Spleen (tissue), 11 donors: ENCODE measurements around the gene GADD45G. TPM values are rescaled to one million over a fixed set of nuclear protein-coding genes. Genes with fewer than 3 reads are reported as not detected.

Source experiments
- DNase-seq: peaks from one replicate; pipeline ENCODE4 v3.0.0-alpha.2; 2020
- H3K27ac ChIP-seq, 8 donors: fragments of 200-600 bp; sonication (generic) in 7 of 8; 1 replicate in 4 of 8; 2 replicates in 4 of 8; pipeline versions ENCODE4 v1.5.0 to v1.8.0; 2016 to 2021; ENCODE audit warnings: inconsistent platforms in 4 of 8, mild to moderate bottlenecking in 4 of 8, moderate library complexity in 1 of 8
- H3K27me3 ChIP-seq, 7 donors: fragments of 200-600 bp; sonication (generic) in 6 of 7; replicated peaks in 1 of 7; 1 replicate in 4 of 7; 2 replicates in 3 of 7; pipeline versions ENCODE4 v1.5.0 to v1.8.0; 2016 to 2021; ENCODE audit warnings: inconsistent platforms in 3 of 7, mild to moderate bottlenecking in 1 of 7
- H3K36me3 ChIP-seq, 6 donors: fragments of 200-600 bp; sonication (generic) in 5 of 6; 1 replicate in 4 of 6; 2 replicates in 2 of 6; pipeline versions ENCODE4 v1.5.0 to v1.8.0; 2016 to 2021; ENCODE audit warnings: inconsistent platforms in 2 of 6
- H3K4me1 ChIP-seq, 6 donors: fragments of 200-600 bp; sonication (generic) in 5 of 6; 1 replicate in 3 of 6; 2 replicates in 3 of 6; pipeline versions ENCODE4 v1.5.0 to v1.8.0; 2016 to 2021; ENCODE audit warnings: inconsistent platforms in 3 of 6
- H3K4me3 ChIP-seq, 8 donors: fragments of 200-600 bp; sonication (generic) in 7 of 8; 1 replicate in 4 of 8; 2 replicates in 4 of 8; pipeline versions ENCODE4 v1.5.0 to v1.8.0; 2016 to 2021; ENCODE audit warnings: inconsistent platforms in 4 of 8, mild to moderate bottlenecking in 4 of 8, moderate library complexity in 2 of 8
- H3K9me3 ChIP-seq, 8 donors: fragments of 200-600 bp; sonication (generic) in 7 of 8; 1 replicate in 4 of 8; 2 replicates in 4 of 8; pipeline versions ENCODE4 v1.5.0 to v1.8.0; 2016 to 2021; ENCODE audit warnings: inconsistent platforms in 4 of 8
- CTCF ChIP-seq, 11 experiments: fragments of 200-600 bp in 7 of 11; fragments of 450-650 bp in 4 of 11; sonication (generic) in 4 of 11; IDR thresholded peaks in 8 of 11; conservative IDR thresholded peaks in 3 of 11; 1 replicate in 7 of 11; 2 replicates in 4 of 11; pipeline versions ENCODE4 v1.4.0 to v1.8.0; 2016 to 2021; ENCODE audit warnings: antibody characterized with exemption in 11 of 11, inconsistent platforms in 4 of 11, mild to moderate bottlenecking in 1 of 11
- POLR2A ChIP-seq, 3 donors: fragments of 450-650 bp; IDR thresholded peaks; one replicate each; pipeline ENCODE4 v1.5.1; 2017; ENCODE audit warnings: antibody characterized with exemption in 3 of 3, mild to moderate bottlenecking in 1 of 3
- POLR2AphosphoS5 ChIP-seq, 3 donors: sonication (generic); formaldehyde crosslinking; IDR thresholded peaks; one replicate each; pipeline ENCODE4 v1.5.1; 2017; ENCODE audit warnings: antibody characterized with exemption in 3 of 3
- WGBS, 5 donors: extraction: QIAGEN DNeasy Blood & Tissue Kit in 3 of 5; methylation state at CpG; one replicate each; pipeline versions ENCODE4 v1.1.5 to v1.1.7; 2013 to 2018; 5-methylcytosine and 5-hydroxymethylcytosine counted together
- intact Hi-C: fragments of 100-400 bp; cut with DNase I; formaldehyde crosslinking; loops from one replicate; pipeline ENCODE4 v1.15.0; 2023; ENCODE audit warnings: low total_unique reads
- polyA plus RNA-seq, 3 donors: library from polyadenylated mRNA; stranded (reverse); fragments of 200-250 nt; gene quantifications; one replicate each; pipeline ENCODE4 v1.2.1, GENCODE V29; 2013
- total RNA-seq, 7 donors: library from RNA; depleted of rRNA in 3 of 7; stranded (reverse); fragments of >200 nt in 3 of 7; fragmentation: NEBNext Ultra II Directional in 4 of 7; extraction: Animal tissue kit (Norgen Biotek cat#: 25700) in 4 of 7; gene quantifications; one replicate each; pipeline versions ENCODE4 v1.1.0 to v1.2.1, GENCODE V29; 2016 to 2021
- donor health status: healthy with polysubstance abuse.
- donor health status: DM: no; HTN: no; CAD: no; lungs with moderate emphysema.
- donor health status: DM: no; HTN: no; CAD: no.
- donor health status: Bipolar disorder and iron deficiency.
- donor health status: healthy.
- donor health status: DM: no; HTN: no; CAD: no.
- donor health status: DM: yes; HTN: yes; CAD: no.

The GADD45G gene
- total and polyA plus RNA-seq, 10 donors: 2.0 to 17.6 (median 4.2) TPM

- TF ChIP-seq POLR2A (IDR thresholded peaks at IDR 0.05) (no peak), POLR2AphosphoS5 (IDR thresholded peaks at IDR 0.05) (no peak), CTCF (IDR thresholded peaks at IDR 0.05 in 8 of 11, conservative IDR thresholded peaks at IDR 0.05 in 3 of 11) (no peak)
- no peak overlapping the region for H3K4me3 ChIP-seq
- no peak overlapping the region for H3K27ac ChIP-seq
- 89 to 94% (median 90%) methylated on average over 6 of the region's 6 CpGs for WGBS, 5 donors
- no peak for DNase-seq
- H3K27me3 ChIP-seq: peaks cover 0 to 8% (median 0%) of the 10 kb centered on the region in 7 donors
- peaks cover 0 to 9% (median 4%) of the 10 kb centered on the region in 8 donors for H3K9me3 ChIP-seq
- no peaks in the 10 kb centered on the region for H3K4me1 ChIP-seq
- intact Hi-C loops: no loop called here
- H3K36me3 ChIP-seq: no peaks in the 10 kb centered on the region
Observed at GRCh38 chr9:89588271-89588879, 16.4 kb upstream of the GADD45G start.

GRCh38 chr9:89590415-89590814 is 14.4 kb upstream of the GADD45G start:
- Histone ChIP-seq H3K9me3 (no peaks in the 10 kb centered on the region), H3K4me1 (no peaks in the 10 kb centered on the region), H3K27ac (no peak overlapping the region), H3K4me3 (no peak overlapping the region), H3K27me3 (peaks cover 0 to 13% (median 0%) of the 10 kb centered on the region in 7 donors), H3K36me3 (no peaks in the 10 kb centered on the region)
- intact Hi-C loops: no loop called here
- TF ChIP-seq POLR2AphosphoS5 (IDR thresholded peaks at IDR 0.05) (no peak), POLR2A (IDR thresholded peaks at IDR 0.05) (no peak), CTCF (IDR thresholded peaks at IDR 0.05 in 8 of 11, conservative IDR thresholded peaks at IDR 0.05 in 3 of 11) (no peak)
- DNase-seq: no peak
- 79 to 98% (median 90%) methylated on average over 2 of the region's 2 CpGs for WGBS, 5 donors

- DNase-seq: no peak
- no peaks in the 10 kb centered on the region for H3K4me1 ChIP-seq
- TF ChIP-seq POLR2A (IDR thresholded peaks at IDR 0.05): no peak
- no peak for TF ChIP-seq POLR2AphosphoS5 (IDR thresholded peaks at IDR 0.05)
- no peak for TF ChIP-seq CTCF (IDR thresholded peaks at IDR 0.05 in 8 of 11, conservative IDR thresholded peaks at IDR 0.05 in 3 of 11)
- intact Hi-C loops: no loop called here
- H3K36me3 ChIP-seq: no peaks in the 10 kb centered on the region
- peaks cover 0 to 13% (median 0%) of the 10 kb centered on the region in 7 donors for H3K27me3 ChIP-seq
- H3K27ac ChIP-seq: no peak overlapping the region
- WGBS, 5 donors: 82 to 94% (median 87%) methylated on average over 14 to 15 of the region's 15 CpGs
- H3K9me3 ChIP-seq: no peaks in the 10 kb centered on the region
- H3K4me3 ChIP-seq: no peak overlapping the region
Observed at GRCh38 chr9:89591274-89592212, 13.3 kb upstream of the GADD45G start.
